Smooth muscle cell (in vitro differentiated cells): ENCODE measurements around the gene RIT2. TPM values are rescaled to one million over a fixed set of nuclear protein-coding genes. Genes with fewer than 3 reads are reported as not detected.
A peak's percentile ranks its signal among the peaks of the same experiment; 100 is the strongest.

Experiments
- DNase-seq: peaks from one replicate; lab custom pipeline; 2025; ENCODE audit not compliant: unreplicated experiment; lab: John Stamatoyannopoulos, UW
- H2AFZ ChIP-seq: fragments of 200-600 bp; sonication (generic); 2 replicates; pipeline ENCODE4 v1.6.0; 2016; ENCODE audit warnings: antibody characterized with exemption, low read depth, mild to moderate bottlenecking
- H3F3A ChIP-seq: fragments of 200-600 bp; sonication (generic); 2 replicates; pipeline ENCODE4 v1.6.0; 2017; ENCODE audit warnings: antibody characterized with exemption, low read depth
- H3K27ac ChIP-seq: fragments of 200-600 bp; sonication (generic); 2 replicates; pipeline ENCODE4 v1.5.1; 2016; ENCODE audit warnings: low read depth, mild to moderate bottlenecking
- H3K27me3 ChIP-seq: fragments of 200-600 bp; sonication (generic); 2 replicates; pipeline ENCODE4 v1.6.1; 2016; ENCODE audit warnings: low read depth, mild to moderate bottlenecking
- H3K36me3 ChIP-seq: fragments of 200-600 bp; sonication (generic); 2 replicates; pipeline ENCODE4 v1.5.1; 2016; ENCODE audit warnings: low read depth
- H3K4me1 ChIP-seq: fragments of 200-600 bp; sonication (generic); 2 replicates; pipeline ENCODE4 v1.5.1; 2016; ENCODE audit warnings: low read depth
- H3K4me2 ChIP-seq: fragments of 200-600 bp; sonication (generic); 2 replicates; pipeline ENCODE4 v1.6.0; 2016; ENCODE audit warnings: mild to moderate bottlenecking
- H3K4me3 ChIP-seq: fragments of 200-600 bp; sonication (generic); 2 replicates; pipeline ENCODE4 v1.5.1; 2016; ENCODE audit warnings: mild to moderate bottlenecking
- H3K79me2 ChIP-seq: fragments of 200-600 bp; sonication (generic); 2 replicates; pipeline ENCODE4 v1.6.0; 2016; ENCODE audit warnings: low read depth, mild to moderate bottlenecking
- H3K9ac ChIP-seq: fragments of 200-600 bp; sonication (generic); 2 replicates; pipeline ENCODE4 v1.6.0; 2016; ENCODE audit warnings: low read depth
- H3K9me3 ChIP-seq: fragments of 200-600 bp; sonication (generic); replicated peaks from 2 replicates; pipeline ENCODE4 v1.5.1; 2016; ENCODE audit warnings: low read depth
- H4K20me1 ChIP-seq: fragments of 200-600 bp; sonication (generic); 2 replicates; pipeline ENCODE4 v1.6.0; 2016; ENCODE audit warnings: low read depth
- CTCF ChIP-seq: fragments of 200-600 bp; sonication (generic); IDR thresholded peaks from 2 replicates; pipeline ENCODE4 v1.5.1; 2017; ENCODE audit warnings: borderline replicate concordance, mild to moderate bottlenecking, antibody characterized with exemption; ENCODE audit not compliant: insufficient read depth, poor library complexity, severe bottlenecking
- WGBS: methylation state at CpG from one replicate; pipeline ENCODE4 v1.1.7; 2016; ENCODE audit warnings: low lambda C conversion rate; 5-methylcytosine and 5-hydroxymethylcytosine counted together
- polyA plus RNA-seq: library from polyadenylated mRNA; unstranded; fragments of >200 nt; fragmentation: Nextera tagmentation; extraction: Ambion mirVana; gene quantifications from 2 replicates; pipeline ENCODE4 v1.2.1, GENCODE V29; 2016
- total RNA-seq: library from RNA; depleted of rRNA; stranded (reverse); fragments of >200 nt; gene quantifications from 2 replicates; pipeline ENCODE4 v1.2.3, GENCODE V29; 2014

RIT2 gene
- total and polyA plus RNA-seq, 2 experiments from 2014 or later: not detected

GRCh38 chr18:43159926-43160325 lies 44.4 kb upstream of the RIT2 start:
- H3K27ac ChIP-seq: peak overlapping the region; percentile 23
- no peak overlapping the region for H3K4me3 ChIP-seq
- no peaks in the 10 kb centered on the region for H3K27me3 ChIP-seq
- H3F3A ChIP-seq: no peaks in the 10 kb centered on the region
- no peaks in the 10 kb centered on the region for H3K36me3 ChIP-seq
- no peak for DNase-seq
- H3K4me2 ChIP-seq: peak overlapping the region; percentile 69
- peaks cover 7% of the 10 kb centered on the region for H3K4me1 ChIP-seq
- H2AFZ ChIP-seq: no peak overlapping the region
- no peak overlapping the region for H3K9ac ChIP-seq
- no peaks in the 10 kb centered on the region for H4K20me1 ChIP-seq
- no peaks in the 10 kb centered on the region for H3K79me2 ChIP-seq
- H3K9me3 ChIP-seq: peaks cover 1% of the 10 kb centered on the region
- TF ChIP-seq CTCF: no peak

- no peak for TF ChIP-seq CTCF
- WGBS: 96% methylated on average over 5 of the region's 5 CpGs
- Histone ChIP-seq H3F3A (no peaks in the 10 kb centered on the region), H3K27ac (no peak overlapping the region), H4K20me1 (no peaks in the 10 kb centered on the region), H3K4me3 (no peak overlapping the region), H3K36me3 (no peaks in the 10 kb centered on the region), H3K27me3 (no peaks in the 10 kb centered on the region), H3K79me2 (no peaks in the 10 kb centered on the region), H3K4me1 (peaks cover 7% of the 10 kb centered on the region), H3K4me2 (no peak overlapping the region), H3K9ac (no peak overlapping the region), H3K9me3 (no peaks in the 10 kb centered on the region), H2AFZ (no peak overlapping the region)
- no peak for DNase-seq
Measured at GRCh38 chr18:43159086-43159770, 43.7 kb upstream of the RIT2 start.

- Histone ChIP-seq H3K9ac (no peak overlapping the region), H3K9me3 (no peaks in the 10 kb centered on the region), H3K4me3 (no peak overlapping the region), H3K4me2 (no peak overlapping the region), H2AFZ (no peak overlapping the region), H3K36me3 (no peaks in the 10 kb centered on the region), H3K27ac (no peak overlapping the region), H4K20me1 (no peaks in the 10 kb centered on the region), H3K27me3 (no peaks in the 10 kb centered on the region), H3K4me1 (peaks cover 7% of the 10 kb centered on the region), H3F3A (no peaks in the 10 kb centered on the region), H3K79me2 (no peaks in the 10 kb centered on the region)
- TF ChIP-seq CTCF: no peak
- DNase-seq: no peak
- 88% methylated on average over 2 of the region's 2 CpGs for WGBS
Measured at GRCh38 chr18:43158381-43158780, 42.9 kb upstream of the RIT2 start.

GRCh38 chr18:43155842-43156241 lies 40.4 kb upstream of the RIT2 start:
- Histone ChIP-seq H3K27me3 (no peaks in the 10 kb centered on the region), H3F3A (no peaks in the 10 kb centered on the region), H3K9me3 (no peaks in the 10 kb centered on the region), H3K4me1 (peaks cover 6% of the 10 kb centered on the region), H3K27ac (no peak overlapping the region), H3K9ac (no peak overlapping the region), H2AFZ (no peak overlapping the region), H3K36me3 (no peaks in the 10 kb centered on the region), H4K20me1 (no peaks in the 10 kb centered on the region), H3K4me2 (no peak overlapping the region), H3K4me3 (no peak overlapping the region), H3K79me2 (no peaks in the 10 kb centered on the region)
- 93% methylated on average over 3 of the region's 3 CpGs for WGBS
- no peak for DNase-seq
- TF ChIP-seq CTCF: no peak
